BE2C (cell line): ENCODE data around the gene SEC24D.

Source experiments
- DNase-seq: peaks from one replicate; pipeline ENCODE4 v3.0.0-alpha.2; 2020
- H3K27me3 ChIP-seq: fragments of 250-450 bp; sonication (Bioruptor Pico); 2 replicates; pipeline ENCODE4 v1.5.1; 2020; ENCODE audit warnings: mild to moderate bottlenecking
- H3K36me3 ChIP-seq: fragments of 250-450 bp; sonication (Bioruptor Pico); 2 replicates; pipeline ENCODE4 v1.5.1; 2020; ENCODE audit warnings: mild to moderate bottlenecking
- H3K4me1 ChIP-seq: fragments of 250-450 bp; sonication (Bioruptor Pico); 2 replicates; pipeline ENCODE4 v1.5.1; 2020
- H3K4me3 ChIP-seq: 2 replicates; pipeline ENCODE4 v1.5.1; 2011; ENCODE audit warnings: low read depth, low read length
- H3K9me3 ChIP-seq: fragments of 250-450 bp; sonication (Bioruptor Pico); 2 replicates; pipeline ENCODE4 v1.5.1; 2020
- TF ChIP-seq, protein P1 (sequence below): IDR thresholded peaks from 2 replicates; pipeline ENCODE4 v1.5.1; 2012; ENCODE audit warnings: mild to moderate bottlenecking, low read depth, low read length

Gene SEC24D

DNA sequence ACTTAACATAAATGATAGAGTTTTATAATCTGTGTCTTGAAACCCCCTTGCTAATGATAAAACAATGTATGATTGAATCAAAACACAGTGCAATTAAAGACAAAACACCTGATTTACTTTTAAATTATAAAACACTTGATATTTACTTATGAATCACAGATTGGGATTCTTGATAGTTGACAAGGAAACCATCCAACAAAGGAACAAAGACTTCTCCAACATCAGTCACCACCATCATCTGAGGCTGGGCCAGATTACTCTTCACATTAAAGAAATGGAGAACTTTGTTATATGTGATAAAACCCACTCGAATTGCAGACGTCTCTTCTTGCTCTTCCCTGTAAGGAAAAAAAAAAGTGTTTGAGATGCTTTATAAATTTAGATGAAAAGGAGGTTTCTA is 83.4 kb downstream of the SEC24D start:
- Histone ChIP-seq H3K9me3 (no peaks in the 10 kb centered on the region), H3K36me3 (peaks cover 41% of the 10 kb centered on the region), H3K27me3 (no peaks in the 10 kb centered on the region), H3K4me1 (peaks cover 16% of the 10 kb centered on the region), H3K4me3 (no peak overlapping the region)
- TF ChIP-seq, protein P1, sequence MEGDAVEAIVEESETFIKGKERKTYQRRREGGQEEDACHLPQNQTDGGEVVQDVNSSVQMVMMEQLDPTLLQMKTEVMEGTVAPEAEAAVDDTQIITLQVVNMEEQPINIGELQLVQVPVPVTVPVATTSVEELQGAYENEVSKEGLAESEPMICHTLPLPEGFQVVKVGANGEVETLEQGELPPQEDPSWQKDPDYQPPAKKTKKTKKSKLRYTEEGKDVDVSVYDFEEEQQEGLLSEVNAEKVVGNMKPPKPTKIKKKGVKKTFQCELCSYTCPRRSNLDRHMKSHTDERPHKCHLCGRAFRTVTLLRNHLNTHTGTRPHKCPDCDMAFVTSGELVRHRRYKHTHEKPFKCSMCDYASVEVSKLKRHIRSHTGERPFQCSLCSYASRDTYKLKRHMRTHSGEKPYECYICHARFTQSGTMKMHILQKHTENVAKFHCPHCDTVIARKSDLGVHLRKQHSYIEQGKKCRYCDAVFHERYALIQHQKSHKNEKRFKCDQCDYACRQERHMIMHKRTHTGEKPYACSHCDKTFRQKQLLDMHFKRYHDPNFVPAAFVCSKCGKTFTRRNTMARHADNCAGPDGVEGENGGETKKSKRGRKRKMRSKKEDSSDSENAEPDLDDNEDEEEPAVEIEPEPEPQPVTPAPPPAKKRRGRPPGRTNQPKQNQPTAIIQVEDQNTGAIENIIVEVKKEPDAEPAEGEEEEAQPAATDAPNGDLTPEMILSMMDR = no peak
- DNase-seq = no peak

DNA sequence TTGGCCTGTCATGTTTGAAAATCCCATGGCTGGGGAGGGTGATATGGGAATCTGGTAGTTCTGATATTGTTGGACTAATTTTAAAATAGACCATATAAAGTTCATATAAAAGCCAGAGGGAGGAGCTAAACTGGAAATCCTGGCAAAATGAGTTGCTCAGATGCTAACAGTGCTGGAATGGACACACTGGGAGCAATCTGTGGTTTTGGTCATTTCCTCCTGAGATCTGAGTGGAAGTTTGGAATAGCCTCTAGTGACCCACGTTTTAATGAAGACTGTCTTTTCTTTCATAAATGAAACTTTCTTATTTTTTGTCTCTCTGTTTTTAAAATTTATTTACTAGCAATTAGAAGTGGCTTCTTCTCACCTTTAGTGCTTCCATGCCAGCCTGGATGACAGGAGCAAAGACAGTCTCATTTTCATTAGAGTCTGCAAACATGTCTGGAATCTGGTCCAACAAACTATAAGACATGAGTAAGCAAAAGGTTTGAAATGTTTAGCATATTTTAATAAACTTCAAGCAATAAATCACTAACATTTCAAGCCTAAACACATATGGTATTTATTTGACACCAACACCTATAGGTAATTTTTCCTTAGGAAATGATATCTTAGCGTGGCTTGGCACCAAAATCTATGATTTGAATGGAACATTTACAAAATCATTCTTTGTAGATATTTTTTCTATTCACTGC is 84.2 kb downstream of the SEC24D start:
- H3K9me3 ChIP-seq = no peaks in the 10 kb centered on the region
- TF ChIP-seq, protein P1 = no peak
- peaks cover 39% of the 10 kb centered on the region for H3K36me3 ChIP-seq
- no peaks in the 10 kb centered on the region for H3K27me3 ChIP-seq
- DNase-seq = no peak
- peaks cover 9% of the 10 kb centered on the region for H3K4me1 ChIP-seq
- H3K4me3 ChIP-seq = no peak overlapping the region

DNA sequence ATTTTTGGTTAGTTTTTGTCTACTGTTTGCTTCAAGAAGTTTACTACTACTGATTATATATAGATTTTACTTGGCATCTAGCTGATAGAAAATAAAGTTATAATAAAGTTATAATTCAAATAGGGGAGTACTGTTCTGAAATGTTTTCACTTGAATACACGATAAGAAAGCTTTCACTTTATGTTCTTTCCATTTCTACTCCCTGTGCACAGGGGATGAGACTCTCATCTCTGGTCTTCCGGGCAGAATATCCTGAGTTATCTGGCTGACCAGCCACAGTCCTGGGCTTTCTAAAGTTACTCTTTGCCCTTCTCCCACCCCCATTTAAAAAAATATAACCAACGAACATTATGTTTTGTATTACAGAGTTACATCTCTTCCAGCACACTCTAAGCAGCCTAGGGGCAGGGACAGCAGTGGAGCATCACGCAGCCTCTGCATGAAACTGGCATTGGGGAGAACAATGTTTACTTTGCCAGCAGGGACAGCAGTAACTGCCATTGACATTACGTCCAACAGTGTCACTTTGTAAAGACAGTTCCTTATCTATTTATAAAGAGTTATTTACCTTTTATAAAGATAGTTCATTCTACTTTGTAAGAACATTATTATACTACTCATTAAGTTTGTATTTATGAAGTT is 86.5 kb downstream of the SEC24D start:
- no peak overlapping the region for H3K4me3 ChIP-seq
- no peaks in the 10 kb centered on the region for H3K27me3 ChIP-seq
- peaks cover 47% of the 10 kb centered on the region for H3K36me3 ChIP-seq
- no peak for DNase-seq
- H3K4me1 ChIP-seq = no peaks in the 10 kb centered on the region; the same call in none of the 2 replicates
- TF ChIP-seq, protein P1 = no peak
- H3K9me3 ChIP-seq = no peaks in the 10 kb centered on the region

DNA sequence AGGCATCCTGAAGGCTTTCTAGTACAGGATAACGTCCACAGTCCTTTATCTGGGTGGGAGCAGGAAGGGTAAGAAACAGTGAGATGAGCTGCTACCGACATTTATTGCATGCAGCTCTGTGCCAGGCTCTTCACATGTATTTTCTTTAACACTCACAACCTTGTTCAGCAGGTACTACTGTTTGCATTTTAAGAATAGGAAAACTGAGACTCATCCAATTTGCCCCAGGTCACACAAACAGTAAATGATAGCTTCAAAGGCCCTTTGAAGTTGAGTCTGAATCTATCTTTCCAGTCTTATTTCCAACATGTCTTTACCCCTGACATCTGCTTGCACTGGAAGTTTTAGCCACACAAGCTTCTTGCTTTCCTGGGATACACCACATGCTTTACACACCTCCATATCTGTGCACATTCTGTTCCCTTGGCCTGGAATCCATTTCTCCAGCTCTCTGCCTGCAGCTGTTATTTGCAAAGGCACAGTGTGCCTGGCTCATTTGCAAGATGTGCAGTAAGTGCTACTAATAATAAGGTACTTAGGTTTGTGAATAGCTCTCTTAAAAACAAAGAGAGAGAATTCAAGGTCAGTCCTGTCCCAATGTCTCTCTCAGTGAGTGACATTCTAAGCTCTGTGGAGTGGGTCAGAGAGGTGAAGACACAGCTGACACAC is 89.5 kb downstream of the SEC24D start:
- TF ChIP-seq, protein P1 = no peak
- H3K27me3 ChIP-seq = no peaks in the 10 kb centered on the region
- peaks cover 4% of the 10 kb centered on the region for H3K4me1 ChIP-seq
- H3K4me3 ChIP-seq = no peak overlapping the region
- no peak for DNase-seq
- H3K36me3 ChIP-seq = peaks cover 54% of the 10 kb centered on the region
- H3K9me3 ChIP-seq = no peaks in the 10 kb centered on the region

DNA sequence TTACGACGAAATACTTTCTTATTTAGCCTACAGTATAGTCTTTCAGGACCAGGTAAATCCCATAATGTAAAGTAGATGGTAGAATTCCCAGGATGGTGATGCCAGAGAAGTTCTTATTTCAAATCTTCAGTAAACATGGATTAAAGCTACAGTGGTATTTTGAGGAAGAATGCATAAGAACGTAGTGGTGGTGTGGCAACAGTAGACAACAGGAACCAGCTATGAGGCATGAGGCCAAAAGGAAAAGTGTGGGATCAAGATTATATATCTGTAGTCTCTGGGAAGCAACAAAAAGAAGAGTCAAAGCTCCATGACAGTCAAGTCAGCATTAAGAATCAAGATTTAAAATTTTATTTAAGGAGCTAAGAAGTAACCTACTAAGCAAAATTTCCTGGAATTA is 90.6 kb downstream of the SEC24D start:
- peaks cover 57% of the 10 kb centered on the region for H3K36me3 ChIP-seq
- H3K9me3 ChIP-seq = no peaks in the 10 kb centered on the region
- DNase-seq = no peak
- peaks cover 7% of the 10 kb centered on the region for H3K4me1 ChIP-seq
- TF ChIP-seq, protein P1 = no peak
- no peaks in the 10 kb centered on the region for H3K27me3 ChIP-seq
- no peak overlapping the region for H3K4me3 ChIP-seq

DNA sequence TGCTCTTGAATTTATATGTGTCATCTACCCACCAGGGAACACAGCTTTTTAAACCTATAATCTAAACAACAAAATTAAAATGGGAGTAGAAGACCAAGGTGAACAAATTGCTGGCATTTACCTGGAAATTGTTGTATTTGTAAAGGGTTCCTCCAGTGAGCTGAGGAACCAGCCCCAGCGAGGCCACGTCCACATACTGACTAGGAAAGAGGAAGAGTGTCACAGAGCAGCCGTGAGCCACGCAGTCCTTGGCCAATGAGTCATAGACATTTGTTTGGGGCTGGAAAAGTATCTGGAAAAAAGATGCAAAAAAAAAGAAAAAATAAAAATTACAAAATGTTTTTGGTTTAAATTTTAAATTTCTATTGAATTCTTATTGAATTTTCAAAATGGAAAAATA is 92.1 kb downstream of the SEC24D start:
- H3K36me3 ChIP-seq = peaks cover 65% of the 10 kb centered on the region
- TF ChIP-seq, protein P1 = no peak
- no peak for DNase-seq

More for the DNA sequence above, 92.1 kb downstream of the SEC24D start:
- peaks cover 7% of the 10 kb centered on the region for H3K4me1 ChIP-seq
- no peaks in the 10 kb centered on the region for H3K27me3 ChIP-seq
- H3K9me3 ChIP-seq = no peaks in the 10 kb centered on the region
- no peak overlapping the region for H3K4me3 ChIP-seq
